Activated CD8-positive, alpha-beta memory T cell treated with anti-CD3 and anti-CD28 coated beads for 48 hours (primary cell): ENCODE results near the gene MINDY1.

Experiments
- DNase-seq, 3 experiments: peaks; one replicate each; pipeline ENCODE4 v3.0.0-alpha.2; 2020; ENCODE audit warnings: low read depth in 2 of 3, low spot score in 2 of 3

MINDY1 gene

GRCh38 chr1:150987924-150988323, 18.8 kb downstream of the MINDY1 start:
- DNase-seq, result no peak

- DNase-seq, result no peak
Observed at GRCh38 chr1:150985179-150985825, 21.4 kb downstream of the MINDY1 start.

GRCh38 chr1:150981805-150982712, 24.6 kb downstream of the MINDY1 start, which contains the start of gene ANXA9:
ANXA9 (plus strand) TSS chr1:150982292; CDS start chr1:150983106, 814 bp downstream.
- DNase-seq, result no peak

- no peak for DNase-seq
Observed at GRCh38 chr1:150981177-150981804, 25.4 kb downstream of the MINDY1 start.

- peak; percentile 57 to 85 (median 82) for DNase-seq
Observed at GRCh38 chr1:150979092-150980056, 27.3 kb downstream of the MINDY1 start.

GRCh38 chr1:150976879-150977694, 29.6 kb downstream of the MINDY1 start:
- DNase-seq, result peak; percentile 40 to 57 (median 40)

GRCh38 chr1:150976401-150976821, 30.3 kb downstream of the MINDY1 start:
- no peak for DNase-seq

GRCh38 chr1:150974580-150975478, 31.9 kb downstream of the MINDY1 start, which contains the start of gene CERS2:
CERS2 (minus strand) TSS chr1:150974835; CDS start chr1:150969090, 5,745 bp downstream.
- DNase-seq, result peak in 2 of 3 experiments; percentile 51 to 52

GRCh38 chr1:150973836-150974579, 32.7 kb downstream of the MINDY1 start:
- peak in 2 of 3 experiments; percentile 22 to 38 for DNase-seq

GRCh38 chr1:150973258-150973835, 33.4 kb downstream of the MINDY1 start:
- DNase-seq, result peak in 1 of 3 experiments; percentile 23

- no peak for DNase-seq
Observed at GRCh38 chr1:150972417-150972940, 34.2 kb downstream of the MINDY1 start.

- no peak for DNase-seq
Observed at GRCh38 chr1:150971583-150972416, 34.9 kb downstream of the MINDY1 start.

GRCh38 chr1:150970808-150971582, 35.7 kb downstream of the MINDY1 start:
- no peak for DNase-seq

- no peak for DNase-seq
Observed at GRCh38 chr1:150969626-150970025, 37.1 kb downstream of the MINDY1 start.

GRCh38 chr1:150968491-150968890, 38.2 kb downstream of the MINDY1 start:
- DNase-seq, result no peak
